Measurements from ENCODE around the gene CAMK2D.

DNA sequence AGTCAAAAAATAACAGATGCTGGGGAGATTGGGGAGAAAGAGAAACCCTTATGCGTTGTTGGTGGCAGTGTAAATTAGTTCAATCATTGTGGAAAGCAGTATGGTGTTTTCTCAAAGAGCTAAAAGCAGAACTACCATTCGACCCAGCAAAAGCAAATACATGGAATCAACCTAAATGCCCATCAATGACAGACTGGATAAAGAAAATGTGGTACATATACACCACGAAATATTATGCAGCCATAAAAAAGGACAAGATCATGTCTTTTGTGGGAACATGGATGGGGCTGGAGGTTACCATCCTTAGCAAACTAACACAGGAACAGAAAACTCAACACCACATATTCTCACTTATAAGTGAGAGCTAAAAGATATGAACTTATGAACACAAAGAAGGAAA is 188.9 kb downstream of the CAMK2D start:
- TF ChIP-seq EZH2 (IDR thresholded peaks at IDR 0.05): no peak
- TF ChIP-seq POLR2AphosphoS5 (IDR thresholded peaks at IDR 0.05; ENCODE audit: borderline replicate concordance, low read depth, low read length): no peak
